GM19193 (cell line): Measurements from ENCODE around the gene RIN3.
A peak's percentile ranks its signal among the peaks of the same experiment; 100 is the strongest.

ENCODE experiments used
- POLR2A ChIP-seq: IDR thresholded peaks from 4 replicates; pipeline ENCODE4 v1.6.1; 2011; ENCODE audit not compliant: insufficient read depth, insufficient read length; ENCODE audit errors: extremely low read depth

RIN3 gene

GRCh38 chr14:92704036-92704804 is 190.6 kb downstream of the RIN3 start:
- peak; percentile 16 for TF ChIP-seq POLR2A

GRCh38 chr14:92704821-92705220 is 191.2 kb downstream of the RIN3 start:
- TF ChIP-seq POLR2A, result no peak

- no peak for TF ChIP-seq POLR2A
Observed at GRCh38 chr14:92706386-92706785, 192.8 kb downstream of the RIN3 start.

GRCh38 chr14:92709340-92710000 is 195.9 kb downstream of the RIN3 start:
- TF ChIP-seq POLR2A, result no peak

- TF ChIP-seq POLR2A, result no peak
Observed at GRCh38 chr14:92710001-92710341, 196.4 kb downstream of the RIN3 start.

GRCh38 chr14:92711976-92712653 is 198.5 kb downstream of the RIN3 start:
- no peak for TF ChIP-seq POLR2A

GRCh38 chr14:92712654-92713051 is 199.1 kb downstream of the RIN3 start:
- no peak for TF ChIP-seq POLR2A

- no peak for TF ChIP-seq POLR2A
Observed at GRCh38 chr14:92716131-92716530, 202.6 kb downstream of the RIN3 start.

- no peak for TF ChIP-seq POLR2A
Observed at GRCh38 chr14:92717571-92718042, 204.0 kb downstream of the RIN3 start.

- no peak for TF ChIP-seq POLR2A
Observed at GRCh38 chr14:92718664-92719063, 205.1 kb downstream of the RIN3 start.

- TF ChIP-seq POLR2A, result no peak
Observed at GRCh38 chr14:92719421-92719820, 205.8 kb downstream of the RIN3 start.

- no peak for TF ChIP-seq POLR2A
Observed at GRCh38 chr14:92719890-92720323, 206.3 kb downstream of the RIN3 start.

- no peak for TF ChIP-seq POLR2A
Observed at GRCh38 chr14:92724516-92725340, 211.1 kb downstream of the RIN3 start.

- no peak for TF ChIP-seq POLR2A
Observed at GRCh38 chr14:92726135-92726932, 212.8 kb downstream of the RIN3 start.
